GM06990 (cell line): ENCODE measurements around the gene AGPAT4.

Experiments
- DNase-seq: peaks from one replicate; pipeline ENCODE4 v3.0.0-alpha.2; 2011; ENCODE audit not compliant: insufficient read length; ENCODE audit errors: extremely low read depth
- H3K27me3 ChIP-seq: replicated peaks from 2 replicates; pipeline ENCODE4 v1.6.0; 2011; ENCODE audit warnings: low read length; ENCODE audit not compliant: control insufficient read depth, insufficient read depth
- H3K36me3 ChIP-seq: 2 replicates; pipeline ENCODE4 v1.5.1; 2011; ENCODE audit warnings: low read length; ENCODE audit not compliant: control insufficient read depth, insufficient read depth
- H3K4me3 ChIP-seq: replicated peaks from 2 replicates; pipeline ENCODE4 v1.5.1; 2011; ENCODE audit warnings: low read depth, mild to moderate bottlenecking, control low read depth, low read length
- TF ChIP-seq, protein P1 (sequence below): IDR thresholded peaks from 2 replicates; pipeline ENCODE4 v1.5.1; 2011; ENCODE audit warnings: low read length, control low read depth, mild to moderate bottlenecking, inconsistent platforms; ENCODE audit not compliant: insufficient read depth, poor library complexity, severe bottlenecking

AGPAT4 gene

DNA sequence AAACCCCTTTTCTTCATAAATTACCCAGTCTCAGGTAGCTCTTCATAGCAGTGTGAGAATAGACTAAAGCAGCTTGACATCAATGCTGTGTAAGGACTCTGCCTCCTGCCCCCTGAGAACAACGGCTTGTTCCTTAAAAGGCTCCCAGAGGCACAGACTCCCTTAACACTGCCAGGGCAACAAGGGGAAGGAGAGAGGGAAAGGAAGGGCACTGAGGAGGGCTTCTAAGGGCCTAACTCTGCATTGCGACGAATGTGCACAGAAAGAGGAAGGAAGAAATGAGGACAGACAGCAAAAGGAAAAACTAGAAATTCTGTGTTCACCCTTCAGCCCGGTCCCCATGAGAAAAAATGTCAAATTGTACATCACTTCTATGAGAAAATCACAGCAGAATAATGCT is 74.0 kb downstream of the AGPAT4 start:
- TF ChIP-seq, protein P1, sequence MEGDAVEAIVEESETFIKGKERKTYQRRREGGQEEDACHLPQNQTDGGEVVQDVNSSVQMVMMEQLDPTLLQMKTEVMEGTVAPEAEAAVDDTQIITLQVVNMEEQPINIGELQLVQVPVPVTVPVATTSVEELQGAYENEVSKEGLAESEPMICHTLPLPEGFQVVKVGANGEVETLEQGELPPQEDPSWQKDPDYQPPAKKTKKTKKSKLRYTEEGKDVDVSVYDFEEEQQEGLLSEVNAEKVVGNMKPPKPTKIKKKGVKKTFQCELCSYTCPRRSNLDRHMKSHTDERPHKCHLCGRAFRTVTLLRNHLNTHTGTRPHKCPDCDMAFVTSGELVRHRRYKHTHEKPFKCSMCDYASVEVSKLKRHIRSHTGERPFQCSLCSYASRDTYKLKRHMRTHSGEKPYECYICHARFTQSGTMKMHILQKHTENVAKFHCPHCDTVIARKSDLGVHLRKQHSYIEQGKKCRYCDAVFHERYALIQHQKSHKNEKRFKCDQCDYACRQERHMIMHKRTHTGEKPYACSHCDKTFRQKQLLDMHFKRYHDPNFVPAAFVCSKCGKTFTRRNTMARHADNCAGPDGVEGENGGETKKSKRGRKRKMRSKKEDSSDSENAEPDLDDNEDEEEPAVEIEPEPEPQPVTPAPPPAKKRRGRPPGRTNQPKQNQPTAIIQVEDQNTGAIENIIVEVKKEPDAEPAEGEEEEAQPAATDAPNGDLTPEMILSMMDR = no peak
- Histone ChIP-seq H3K27me3 (no peaks in the 10 kb centered on the region), H3K4me3 (no peak overlapping the region), H3K36me3 (no peaks in the 10 kb centered on the region)
- DNase-seq = no peak

DNA sequence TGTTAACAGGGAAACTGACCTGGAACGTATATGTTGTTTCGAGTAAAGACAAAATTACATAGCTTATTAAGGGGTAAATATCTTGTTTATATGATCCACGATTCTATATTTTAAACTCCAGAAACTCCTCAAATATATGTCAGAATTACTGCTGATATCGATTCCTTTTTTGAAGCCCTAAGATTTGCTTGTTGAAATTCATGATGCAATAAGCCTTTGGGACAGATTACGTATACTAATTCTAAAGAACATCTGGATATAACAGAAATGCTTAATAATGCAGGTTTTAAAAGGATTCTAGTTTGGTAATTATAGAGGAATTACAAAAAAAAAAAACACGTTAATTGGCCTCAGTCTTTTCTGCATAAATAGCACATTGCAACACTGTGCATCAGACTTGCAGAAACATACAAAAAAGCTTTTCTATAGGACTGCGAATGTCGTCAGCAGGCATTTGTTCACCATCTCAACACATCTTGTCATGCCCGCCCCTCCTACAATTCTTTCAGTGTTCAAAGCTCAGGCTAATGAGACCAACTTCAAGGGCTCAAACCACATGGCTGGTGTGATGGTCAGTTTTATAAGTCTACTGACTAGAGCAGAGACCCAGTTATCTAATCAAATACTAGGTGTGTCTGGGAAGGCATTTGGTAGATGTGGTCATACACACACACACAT is 74.9 kb downstream of the AGPAT4 start:
- no peak for DNase-seq

DNA sequence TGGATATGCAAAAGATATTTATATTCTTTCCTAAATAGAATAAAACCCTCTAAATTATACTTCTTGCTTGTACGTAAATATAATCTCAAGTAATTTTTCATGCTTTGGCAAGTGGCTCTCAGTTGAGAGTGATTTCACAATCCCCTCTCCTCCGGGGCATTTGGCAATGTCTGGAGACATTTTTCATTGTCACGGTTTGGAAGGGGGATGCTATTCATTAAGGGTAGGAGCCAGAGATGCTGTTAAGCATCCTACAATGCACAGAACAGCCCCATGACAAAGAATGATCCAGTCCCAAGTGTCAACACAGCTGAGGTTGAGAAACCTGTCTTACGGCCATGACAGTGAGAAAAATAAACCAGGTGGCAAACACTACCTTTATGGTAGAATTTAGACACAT is 75.7 kb downstream of the AGPAT4 start:
- Histone ChIP-seq H3K4me3 (no peak overlapping the region), H3K36me3 (no peaks in the 10 kb centered on the region)

More for the DNA sequence above, 74.9 kb downstream of the AGPAT4 start:
- H3K4me3 ChIP-seq = no peak overlapping the region
- no peaks in the 10 kb centered on the region for H3K36me3 ChIP-seq
- no peaks in the 10 kb centered on the region for H3K27me3 ChIP-seq
- TF ChIP-seq, protein P1 = no peak

DNA sequence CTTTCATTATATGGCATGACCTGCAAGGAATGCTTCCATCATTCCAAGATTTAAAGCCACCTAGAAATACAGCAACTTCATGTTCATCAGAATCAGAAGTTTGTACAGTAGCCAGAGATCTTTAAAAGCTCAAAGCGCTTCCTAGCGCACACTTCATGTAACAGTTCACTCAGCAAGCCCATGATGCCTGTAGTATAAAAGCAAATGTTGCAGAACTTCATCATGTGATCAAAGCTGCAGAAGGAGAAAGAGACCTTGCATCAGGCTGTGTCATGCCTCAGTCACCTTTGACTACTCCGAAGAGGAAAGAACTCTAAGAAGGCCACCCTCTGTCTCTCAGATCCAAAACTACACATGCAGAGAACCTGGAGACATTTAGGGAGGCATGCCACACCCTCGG is 78.5 kb downstream of the AGPAT4 start:
- DNase-seq = no peak
- H3K36me3 ChIP-seq = no peaks in the 10 kb centered on the region
- H3K4me3 ChIP-seq = no peak overlapping the region
- no peaks in the 10 kb centered on the region for H3K27me3 ChIP-seq
- TF ChIP-seq, protein P1 = no peak

More for the DNA sequence above, 75.7 kb downstream of the AGPAT4 start:
- H3K27me3 ChIP-seq = no peaks in the 10 kb centered on the region
- TF ChIP-seq, protein P1 = no peak
- no peak for DNase-seq

DNA sequence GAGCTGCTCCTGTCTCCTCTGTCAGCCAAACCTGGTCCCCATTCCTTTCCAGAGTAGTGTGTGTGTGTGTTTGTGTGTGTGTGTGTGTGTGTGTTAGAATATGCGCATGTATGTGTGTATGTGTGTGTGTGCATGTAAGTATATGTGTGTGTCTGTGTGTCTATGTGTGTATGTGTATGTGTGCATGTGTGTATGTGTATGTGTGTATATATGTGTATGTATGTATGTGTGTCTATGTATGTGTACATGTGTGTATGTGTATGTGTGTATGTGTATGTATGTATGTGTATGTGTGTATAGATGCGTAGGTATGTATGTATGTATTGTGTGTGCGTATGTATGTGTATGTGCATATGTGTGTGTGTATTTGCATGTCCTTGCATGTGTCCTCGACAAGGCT is 79.5 kb downstream of the AGPAT4 start:
- Histone ChIP-seq H3K27me3 (no peaks in the 10 kb centered on the region), H3K4me3 (no peak overlapping the region), H3K36me3 (no peaks in the 10 kb centered on the region)
- TF ChIP-seq, protein P1 = no peak
- no peak for DNase-seq
